Loucy (cell line): ENCODE measurements around the gene IQSEC1.
A peak's percentile ranks its signal among the peaks of the same experiment; 100 is the strongest.

Source experiments
- EZH2phosphoT487 ChIP-seq: fragments of 200-600 bp; IDR thresholded peaks from 2 replicates; pipeline ENCODE4 v1.6.1; 2018; ENCODE audit warnings: antibody characterized with exemption, mild to moderate bottlenecking, moderate library complexity, borderline replicate concordance
- TF ChIP-seq, protein P1 (sequence below): fragments of 200-600 bp; sonication (generic); conservative IDR thresholded peaks from 2 replicates; pipeline ENCODE4 v1.5.1; 2014; ENCODE audit warnings: mild to moderate bottlenecking, antibody characterized with exemption, low read length

DNA sequence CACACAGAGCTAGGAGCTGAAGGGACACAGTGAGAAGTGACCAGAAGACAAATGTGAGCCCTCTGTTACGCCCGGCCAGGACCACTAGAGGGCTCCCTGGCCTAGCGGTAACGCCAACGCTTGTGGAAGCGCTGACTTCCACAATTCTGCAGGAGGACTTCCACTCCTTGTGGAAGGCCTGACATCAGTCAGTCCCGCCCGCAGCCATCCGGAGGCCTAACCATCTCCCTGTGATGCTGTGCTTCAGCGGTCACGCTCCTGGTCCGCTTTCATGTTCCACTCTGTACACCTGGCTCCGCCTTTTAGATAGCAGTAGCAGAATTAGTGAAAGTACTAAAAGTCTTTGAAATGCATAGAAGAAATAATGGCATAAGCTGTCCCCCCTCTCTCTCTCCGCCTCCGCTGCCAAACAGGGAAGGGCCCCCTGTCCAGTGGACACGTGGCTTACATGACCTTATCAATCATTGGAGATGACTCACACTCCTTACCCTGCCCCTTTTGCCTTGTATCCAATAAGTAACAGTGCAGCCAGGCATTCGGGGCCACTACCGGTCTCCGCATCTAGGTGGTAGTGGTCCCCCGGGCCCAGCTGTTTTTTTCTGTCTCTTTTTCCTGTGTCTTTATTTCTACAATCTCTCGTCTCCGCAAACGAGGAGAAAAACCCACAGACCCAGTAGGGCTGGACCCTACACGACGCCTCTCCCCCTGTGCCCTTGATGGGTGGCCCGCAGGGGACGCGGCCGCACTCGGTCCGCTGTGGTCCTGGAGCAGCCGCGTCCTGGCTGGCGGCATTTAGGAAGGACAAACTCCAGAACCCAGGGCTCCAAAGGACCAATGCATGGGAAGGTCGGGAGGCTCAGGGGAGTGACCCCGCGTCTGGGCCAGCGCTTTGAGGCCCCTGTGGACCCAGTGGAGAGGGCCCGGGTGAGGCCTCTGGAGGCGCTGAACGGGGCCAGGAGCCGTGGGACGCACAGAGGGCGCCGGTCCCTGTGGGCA, 204.9 kb downstream of the IQSEC1 start:
- TF ChIP-seq EZH2phosphoT487, result no peak
- TF ChIP-seq, protein P1, sequence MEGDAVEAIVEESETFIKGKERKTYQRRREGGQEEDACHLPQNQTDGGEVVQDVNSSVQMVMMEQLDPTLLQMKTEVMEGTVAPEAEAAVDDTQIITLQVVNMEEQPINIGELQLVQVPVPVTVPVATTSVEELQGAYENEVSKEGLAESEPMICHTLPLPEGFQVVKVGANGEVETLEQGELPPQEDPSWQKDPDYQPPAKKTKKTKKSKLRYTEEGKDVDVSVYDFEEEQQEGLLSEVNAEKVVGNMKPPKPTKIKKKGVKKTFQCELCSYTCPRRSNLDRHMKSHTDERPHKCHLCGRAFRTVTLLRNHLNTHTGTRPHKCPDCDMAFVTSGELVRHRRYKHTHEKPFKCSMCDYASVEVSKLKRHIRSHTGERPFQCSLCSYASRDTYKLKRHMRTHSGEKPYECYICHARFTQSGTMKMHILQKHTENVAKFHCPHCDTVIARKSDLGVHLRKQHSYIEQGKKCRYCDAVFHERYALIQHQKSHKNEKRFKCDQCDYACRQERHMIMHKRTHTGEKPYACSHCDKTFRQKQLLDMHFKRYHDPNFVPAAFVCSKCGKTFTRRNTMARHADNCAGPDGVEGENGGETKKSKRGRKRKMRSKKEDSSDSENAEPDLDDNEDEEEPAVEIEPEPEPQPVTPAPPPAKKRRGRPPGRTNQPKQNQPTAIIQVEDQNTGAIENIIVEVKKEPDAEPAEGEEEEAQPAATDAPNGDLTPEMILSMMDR, result peak; percentile 80
